HUES48 (cell line): ENCODE data around the gene AFF3.

Experiments used
- H3K27ac ChIP-seq: one replicate; pipeline ENCODE4 v1.7.0; 2013; ENCODE audit warnings: low read depth, low read length, inconsistent platforms
- H3K27me3 ChIP-seq: 2 replicates; pipeline ENCODE4 v1.6.1; 2013; ENCODE audit warnings: mild to moderate bottlenecking, low read length; ENCODE audit not compliant: control insufficient read depth, insufficient read depth
- H3K36me3 ChIP-seq: 2 replicates; pipeline ENCODE4 v1.6.1; 2013; ENCODE audit warnings: low read length; ENCODE audit not compliant: control insufficient read depth, insufficient read depth
- H3K4me1 ChIP-seq: 2 replicates; pipeline ENCODE4 v1.6.1; 2013; ENCODE audit warnings: mild to moderate bottlenecking, low read length; ENCODE audit not compliant: control insufficient read depth, insufficient read depth
- H3K4me3 ChIP-seq: 2 replicates; pipeline ENCODE4 v1.5.1; 2013; ENCODE audit warnings: mild to moderate bottlenecking, low read depth, low read length
- H3K9ac ChIP-seq: 2 replicates; pipeline ENCODE4 v1.6.1; 2013; ENCODE audit warnings: mild to moderate bottlenecking, low read depth, low read length, moderate library complexity
- H3K9me3 ChIP-seq: 2 replicates; pipeline ENCODE4 v1.6.1; 2013; ENCODE audit warnings: low read length; ENCODE audit not compliant: control insufficient read depth, insufficient read depth

Gene AFF3

GRCh38 chr2:99903981-99904380 is 238.4 kb downstream of the AFF3 start:
- Histone ChIP-seq H3K4me1 (no peaks in the 10 kb centered on the region), H3K9ac (no peak overlapping the region), H3K36me3 (no peaks in the 10 kb centered on the region), H3K9me3 (no peaks in the 10 kb centered on the region), H3K27me3 (no peaks in the 10 kb centered on the region), H3K27ac (no peak overlapping the region), H3K4me3 (no peak overlapping the region)

- Histone ChIP-seq H3K36me3 (no peaks in the 10 kb centered on the region), H3K4me3 (no peak overlapping the region), H3K9ac (no peak overlapping the region), H3K27ac (no peak overlapping the region), H3K4me1 (no peaks in the 10 kb centered on the region), H3K27me3 (no peaks in the 10 kb centered on the region), H3K9me3 (no peaks in the 10 kb centered on the region)
Measured at GRCh38 chr2:99900556-99900955, 241.8 kb downstream of the AFF3 start.

GRCh38 chr2:99899882-99900281 is 242.5 kb downstream of the AFF3 start:
- no peaks in the 10 kb centered on the region for H3K9me3 ChIP-seq
- H3K9ac ChIP-seq: no peak overlapping the region
- H3K36me3 ChIP-seq: no peaks in the 10 kb centered on the region
- H3K27me3 ChIP-seq: no peaks in the 10 kb centered on the region
- H3K4me1 ChIP-seq: no peaks in the 10 kb centered on the region
- H3K4me3 ChIP-seq: no peak overlapping the region
- no peak overlapping the region for H3K27ac ChIP-seq

- no peak overlapping the region for H3K4me3 ChIP-seq
- H3K9ac ChIP-seq: no peak overlapping the region
- H3K9me3 ChIP-seq: no peaks in the 10 kb centered on the region
- no peaks in the 10 kb centered on the region for H3K36me3 ChIP-seq
- no peaks in the 10 kb centered on the region for H3K27me3 ChIP-seq
- H3K27ac ChIP-seq: no peak overlapping the region
- no peaks in the 10 kb centered on the region for H3K4me1 ChIP-seq
Measured at GRCh38 chr2:99899058-99899855, 243.1 kb downstream of the AFF3 start.

- H3K9me3 ChIP-seq: no peaks in the 10 kb centered on the region
- no peaks in the 10 kb centered on the region for H3K4me1 ChIP-seq
- H3K9ac ChIP-seq: no peak overlapping the region
- H3K4me3 ChIP-seq: no peak overlapping the region
- H3K36me3 ChIP-seq: no peaks in the 10 kb centered on the region
- no peak overlapping the region for H3K27ac ChIP-seq
- no peaks in the 10 kb centered on the region for H3K27me3 ChIP-seq
Measured at GRCh38 chr2:99898336-99899048, 243.9 kb downstream of the AFF3 start.

GRCh38 chr2:99891428-99891780 is 251.0 kb downstream of the AFF3 start:
- Histone ChIP-seq H3K9me3 (no peaks in the 10 kb centered on the region), H3K4me3 (no peak overlapping the region), H3K9ac (no peak overlapping the region), H3K4me1 (0 out of 2 replicates have a peak, but pooled peaks cover 2% of the 10 kb centered on the region), H3K27ac (no peak overlapping the region), H3K36me3 (no peaks in the 10 kb centered on the region), H3K27me3 (no peaks in the 10 kb centered on the region)

- H3K9ac ChIP-seq: no peak overlapping the region
- H3K4me1 ChIP-seq: 0 out of 2 replicates have a peak, but pooled peaks cover 2% of the 10 kb centered on the region
Measured at GRCh38 chr2:99890568-99891427, 251.6 kb downstream of the AFF3 start.

GRCh38 chr2:99888617-99889016 is 253.8 kb downstream of the AFF3 start:
- H3K4me3 ChIP-seq: no peak overlapping the region
- no peaks in the 10 kb centered on the region for H3K36me3 ChIP-seq
- no peaks in the 10 kb centered on the region for H3K9me3 ChIP-seq
- H3K4me1 ChIP-seq: 0 out of 2 replicates have a peak, but pooled peaks cover 2% of the 10 kb centered on the region
- H3K27me3 ChIP-seq: no peaks in the 10 kb centered on the region
- H3K27ac ChIP-seq: no peak overlapping the region
- no peak overlapping the region for H3K9ac ChIP-seq

More at GRCh38 chr2:99890568-99891427, 251.6 kb downstream of the AFF3 start:
- Histone ChIP-seq H3K27ac (no peak overlapping the region), H3K36me3 (no peaks in the 10 kb centered on the region), H3K9me3 (no peaks in the 10 kb centered on the region), H3K27me3 (no peaks in the 10 kb centered on the region), H3K4me3 (no peak overlapping the region)

GRCh38 chr2:99886418-99886817 is 256.0 kb downstream of the AFF3 start:
- H3K27me3 ChIP-seq: no peaks in the 10 kb centered on the region
- H3K4me1 ChIP-seq: peaks cover 13% of the 10 kb centered on the region; the same call in 1 of the 2 replicates
- no peaks in the 10 kb centered on the region for H3K36me3 ChIP-seq
- no peak overlapping the region for H3K27ac ChIP-seq
- H3K4me3 ChIP-seq: no peak overlapping the region
- H3K9ac ChIP-seq: no peak overlapping the region
- H3K9me3 ChIP-seq: no peaks in the 10 kb centered on the region

GRCh38 chr2:99883358-99883757 is 259.0 kb downstream of the AFF3 start:
- H3K27ac ChIP-seq: no peak overlapping the region

More at GRCh38 chr2:99883358-99883757, 259.0 kb downstream of the AFF3 start:
- Histone ChIP-seq H3K9ac (no peak overlapping the region), H3K36me3 (no peaks in the 10 kb centered on the region), H3K27me3 (no peaks in the 10 kb centered on the region), H3K4me1 (peaks cover 11% of the 10 kb centered on the region; the same call in 1 of the 2 replicates), H3K9me3 (no peaks in the 10 kb centered on the region), H3K4me3 (no peak overlapping the region)
